Activated CD4-positive, alpha-beta memory T cell treated with anti-CD3 and anti-CD28 coated beads for 36 hours (primary cell): ENCODE data around the gene CD4. TPM values are rescaled to one million over a fixed set of nuclear protein-coding genes. Genes with fewer than 3 reads are reported as not detected.

Experiments
- CTCF ChIA-PET: fragments of 350-600 bp; sonication (Branson Sonifier 250); formaldehyde crosslinking; loops from one replicate; lab custom pipeline; 2021; ENCODE audit warnings: antibody characterized with exemption, inconsistent platforms; lab: Charles Lee
- POLR2A ChIA-PET: fragments of 350-600 bp; sonication (Branson Sonifier 250); formaldehyde crosslinking; loops from one replicate; lab custom pipeline; 2021; ENCODE audit warnings: antibody characterized with exemption; lab: Charles Lee
- DNase-seq: peaks from one replicate; pipeline ENCODE4 v3.0.0-alpha.2; 2020
- H3K27ac Mint-ChIP-seq: one replicate; pipeline ENCODE4 v1.8.0; 2021; ENCODE audit warnings: mixed read lengths
- H3K27me3 Mint-ChIP-seq: one replicate; pipeline ENCODE4 v1.8.0; 2021; ENCODE audit warnings: mixed read lengths
- H3K36me3 Mint-ChIP-seq: one replicate; pipeline ENCODE4 v1.8.0; 2021; ENCODE audit warnings: mixed read lengths
- H3K4me1 Mint-ChIP-seq: one replicate; pipeline ENCODE4 v1.8.0; 2021; ENCODE audit warnings: low read depth, mixed read lengths
- H3K4me3 Mint-ChIP-seq: one replicate; pipeline ENCODE4 v1.8.0; 2021; ENCODE audit warnings: mild to moderate bottlenecking, mixed read lengths
- H3K9me3 Mint-ChIP-seq: one replicate; pipeline ENCODE4 v1.8.0; 2021; ENCODE audit warnings: mixed read lengths
- intact Hi-C: fragments of 100-400 bp; cut with micrococcal nuclease; formaldehyde crosslinking; loops from one replicate; pipeline ENCODE4 v1.15.1; 2023
- total RNA-seq, 2 experiments: library from RNA; stranded (reverse); gene quantifications; one replicate each; pipeline ENCODE4 v1.2.3, GENCODE V29; 2021

Gene CD4
- total RNA-seq, 2 experiments from 2014 or later, result 290 to 300 TPM

GRCh38 chr12:6771509-6772330 is 17.6 kb upstream of the CD4 start:
- Mint-ChIP-seq H3K4me1 (peaks cover 62% of the 10 kb centered on the region), H3K9me3 (no peaks in the 10 kb centered on the region), H3K27me3 (peaks cover 13% of the 10 kb centered on the region), H3K4me3 (peak overlapping the region; percentile 86), H3K27ac (peak overlapping the region; percentile 84), H3K36me3 (peaks cover 41% of the 10 kb centered on the region)
- ChIA-PET POLR2A (interaction anchor here (0.6 to 3.7 kb wide), 6 partner anchors 9 to 156 kb away, joined by 3 to 12 read pairs (median 7); partner anchors contain the start of genes CD4 and TPI1), CTCF (interaction anchor here (0.6 to 3.7 kb wide), 8 partner anchors 9 to 201 kb away, joined by 3 to 24 read pairs (median 8); partner anchors contain the start of genes COPS7A, MLF2 and ZNF384)
- DNase-seq, result no peak
- intact Hi-C loops, result no loop called here

- Mint-ChIP-seq H3K27me3 (peaks cover 13% of the 10 kb centered on the region), H3K9me3 (no peaks in the 10 kb centered on the region), H3K4me1 (peaks cover 64% of the 10 kb centered on the region), H3K4me3 (peak within 1 kb of the TSS; percentile 86), H3K36me3 (peaks cover 42% of the 10 kb centered on the region), H3K27ac (peak within 1 kb of the TSS; percentile 84)
- peak; percentile 85 for DNase-seq
- intact Hi-C loops, result no loop called here
- CTCF ChIA-PET, result interaction anchor here (1.0 to 3.7 kb wide), 6 partner anchors 8 to 83 kb away, joined by 3 to 24 read pairs (median 8); partner anchors contain the start of genes COPS7A, MLF2 and ZNF384
- POLR2A ChIA-PET, result interaction anchor here (0.6 to 3.7 kb wide), 4 partner anchors 14 to 157 kb away, joined by 4 to 12 read pairs (median 7); partner anchors contain the start of gene CD4
These were observed 17.0 kb upstream of the CD4 start, which contains the start of gene LAG3 for GRCh38 chr12:6772331-6772695. LAG3 (plus strand) TSS chr12:6772520; CDS start chr12:6772853, 333 bp downstream.

GRCh38 chr12:6772726-6773589 is 16.4 kb upstream of the CD4 start:
- POLR2A ChIA-PET, result interaction anchor here (1.2 to 3.7 kb wide), 3 partner anchors 13 to 19 kb away, joined by 6 to 12 read pairs (median 7); partner anchors contain the start of gene MLF2
- H3K9me3 Mint-ChIP-seq, result no peaks in the 10 kb centered on the region
- H3K36me3 Mint-ChIP-seq, result peaks cover 44% of the 10 kb centered on the region
- intact Hi-C loops, result no loop called here
- peak overlapping the region; percentile 84 for H3K27ac Mint-ChIP-seq
- peaks cover 61% of the 10 kb centered on the region for H3K4me1 Mint-ChIP-seq
- CTCF ChIA-PET, result interaction anchor here (1.0 to 3.5 kb wide), 5 partner anchors 19 to 89 kb away, joined by 4 to 24 read pairs (median 5); partner anchors contain the start of genes COPS7A, MLF2 and ZNF384
- H3K4me3 Mint-ChIP-seq, result peak overlapping the region; percentile 86
- DNase-seq, result no peak
- peaks cover 9% of the 10 kb centered on the region for H3K27me3 Mint-ChIP-seq

DNA sequence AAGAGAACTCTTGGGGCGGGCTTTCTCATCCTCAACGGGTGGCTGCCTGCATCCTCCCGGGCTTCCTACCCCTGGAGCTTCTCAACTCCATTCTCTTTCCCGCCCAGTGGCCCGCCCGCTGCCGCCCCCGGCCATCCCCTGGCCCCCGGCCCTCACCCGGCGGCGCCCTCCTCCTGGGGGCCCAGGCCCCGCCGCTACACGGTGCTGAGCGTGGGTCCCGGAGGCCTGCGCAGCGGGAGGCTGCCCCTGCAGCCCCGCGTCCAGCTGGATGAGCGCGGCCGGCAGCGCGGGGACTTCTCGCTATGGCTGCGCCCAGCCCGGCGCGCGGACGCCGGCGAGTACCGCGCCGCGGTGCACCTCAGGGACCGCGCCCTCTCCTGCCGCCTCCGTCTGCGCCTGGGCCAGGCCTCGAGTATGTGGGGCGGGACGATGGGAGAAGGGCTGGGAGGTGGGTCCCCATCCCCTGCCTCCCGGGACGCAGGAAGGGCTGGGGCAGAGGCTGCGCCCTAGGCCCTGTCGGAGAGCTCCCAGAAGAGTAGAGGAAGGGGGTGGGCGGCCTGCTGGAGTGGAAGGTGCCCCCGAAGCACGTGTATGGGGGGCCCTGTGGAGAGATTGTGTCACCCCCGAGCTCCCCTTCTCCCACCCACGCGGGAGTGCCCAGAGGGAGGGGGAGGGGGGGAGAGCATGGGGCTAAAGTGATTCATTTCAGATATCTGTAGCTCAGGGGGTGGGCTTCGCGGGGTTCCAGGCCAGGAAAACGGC is 15.6 kb upstream of the CD4 start:
- H3K4me1 Mint-ChIP-seq, result peaks cover 62% of the 10 kb centered on the region
- peak; percentile 61 for DNase-seq
- peak overlapping the region; percentile 86 for H3K4me3 Mint-ChIP-seq
- ChIA-PET POLR2A (interaction anchor here (0.6 to 3.7 kb wide), 5 partner anchors 15 to 50 kb away, joined by 3 to 13 read pairs (median 7); partner anchors contain the start of genes CD4, COPS7A and MLF2), CTCF (interaction anchor here (1.0 to 5.2 kb wide), 6 partner anchors 7 to 89 kb away, joined by 3 to 51 read pairs (median 7); partner anchors contain the start of genes CD4, MLF2 and PTMS)
- H3K9me3 Mint-ChIP-seq, result no peaks in the 10 kb centered on the region
- intact Hi-C loops, result loop anchor here (2.0 kb wide), 1 partner anchor 17 kb away; no protein-coding TSS in a partner anchor
- peaks cover 51% of the 10 kb centered on the region for H3K36me3 Mint-ChIP-seq
- H3K27me3 Mint-ChIP-seq, result peaks cover 4% of the 10 kb centered on the region
- peak overlapping the region; percentile 84 for H3K27ac Mint-ChIP-seq

- Mint-ChIP-seq H3K9me3 (no peaks in the 10 kb centered on the region), H3K36me3 (peaks cover 54% of the 10 kb centered on the region), H3K27me3 (peaks cover 3% of the 10 kb centered on the region), H3K27ac (peak overlapping the region; percentile 80), H3K4me3 (peak overlapping the region; percentile 80), H3K4me1 (peaks cover 68% of the 10 kb centered on the region)
- ChIA-PET POLR2A (interaction anchor here (0.8 to 3.7 kb wide), 5 partner anchors 15 to 51 kb away, joined by 3 to 13 read pairs (median 7); partner anchors contain the start of genes CD4, COPS7A and MLF2), CTCF (interaction anchor here (1.0 to 5.2 kb wide), 7 partner anchors 8 to 90 kb away, joined by 3 to 51 read pairs (median 6); partner anchors contain the start of genes CD4, MLF2 and PTMS)
- peak; percentile 36 for DNase-seq
- intact Hi-C loops, result loop anchor here (2.0 kb wide), 1 partner anchor 16 kb away; no protein-coding TSS in a partner anchor
These were observed 14.7 kb upstream of the CD4 start for GRCh38 chr12:6774499-6775062.

DNA sequence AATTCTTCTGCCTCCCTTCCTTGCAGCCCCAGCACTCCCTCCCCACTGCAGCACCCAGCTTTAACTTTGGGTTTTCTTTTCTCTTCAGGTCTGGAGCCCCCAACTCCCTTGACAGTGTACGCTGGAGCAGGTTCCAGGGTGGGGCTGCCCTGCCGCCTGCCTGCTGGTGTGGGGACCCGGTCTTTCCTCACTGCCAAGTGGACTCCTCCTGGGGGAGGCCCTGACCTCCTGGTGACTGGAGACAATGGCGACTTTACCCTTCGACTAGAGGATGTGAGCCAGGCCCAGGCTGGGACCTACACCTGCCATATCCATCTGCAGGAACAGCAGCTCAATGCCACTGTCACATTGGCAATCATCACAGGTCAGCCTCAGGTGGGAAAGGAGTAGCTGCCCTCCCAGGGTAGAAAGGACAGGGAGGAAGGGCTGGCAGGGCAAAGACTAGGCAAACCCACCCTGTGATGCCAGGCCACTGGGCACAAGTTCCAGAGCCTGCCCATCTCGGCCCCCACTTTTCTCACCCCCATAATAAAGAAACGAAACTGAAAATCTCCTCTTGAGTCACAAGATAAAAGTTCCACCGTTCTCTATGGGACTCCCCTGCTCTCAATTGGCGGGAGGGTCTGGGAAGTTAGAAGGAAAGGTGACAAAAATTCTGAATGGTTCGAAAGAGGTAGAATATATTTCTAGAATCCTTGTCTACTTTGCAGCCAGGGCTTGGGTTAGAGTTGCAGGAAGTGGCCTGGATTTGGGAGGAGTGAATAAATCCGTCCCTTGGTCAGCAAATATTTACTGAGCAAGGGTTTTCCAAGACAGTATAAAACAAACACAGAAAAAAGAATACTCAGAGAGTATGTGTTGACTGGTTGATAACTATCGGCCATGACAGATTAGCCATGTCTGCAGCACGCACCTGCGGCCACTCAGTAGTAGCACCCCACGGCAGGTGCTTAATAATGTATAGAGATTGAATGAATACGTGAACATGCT is 13.8 kb upstream of the CD4 start:
- ChIA-PET CTCF (interaction anchor here (1.0 to 5.2 kb wide), 5 partner anchors 9 to 22 kb away, joined by 3 to 51 read pairs (median 8); partner anchors contain the start of genes CD4, MLF2 and PTMS), POLR2A (interaction anchor here (1.4 to 3.7 kb wide), 3 partner anchors 14 to 22 kb away, joined by 5 to 13 read pairs (median 12); partner anchors contain the start of genes CD4 and MLF2)
- intact Hi-C loops, result loop anchor here (2.0 kb wide), 1 partner anchor 15 kb away; no protein-coding TSS in a partner anchor
- peaks cover 52% of the 10 kb centered on the region for H3K36me3 Mint-ChIP-seq
- peak overlapping the region; percentile 80 for H3K27ac Mint-ChIP-seq
- peaks cover 76% of the 10 kb centered on the region for H3K4me1 Mint-ChIP-seq
- peak overlapping the region; percentile 80 for H3K4me3 Mint-ChIP-seq
- no peaks in the 10 kb centered on the region for H3K9me3 Mint-ChIP-seq
- peaks cover 3% of the 10 kb centered on the region for H3K27me3 Mint-ChIP-seq
- peak; percentile 22 for DNase-seq

GRCh38 chr12:6777386-6777785 is 11.9 kb upstream of the CD4 start:
- DNase-seq, result no peak
- intact Hi-C loops, result no loop called here
- Mint-ChIP-seq H3K27ac (no peak overlapping the region), H3K4me1 (peaks cover 69% of the 10 kb centered on the region), H3K36me3 (peaks cover 49% of the 10 kb centered on the region), H3K4me3 (no peak overlapping the region), H3K27me3 (peaks cover 3% of the 10 kb centered on the region), H3K9me3 (no peaks in the 10 kb centered on the region)
- ChIA-PET CTCF (interaction anchor here (0.6 to 5.2 kb wide), 5 partner anchors 11 to 182 kb away, joined by 3 to 72 read pairs (median 3); partner anchors contain the start of genes MLF2 and PTMS), POLR2A (interaction anchor here (0.7 to 1.0 kb wide), 3 partner anchors 9 to 84 kb away, joined by 3 to 6 read pairs (median 3); partner anchors contain the start of gene PTMS)

DNA sequence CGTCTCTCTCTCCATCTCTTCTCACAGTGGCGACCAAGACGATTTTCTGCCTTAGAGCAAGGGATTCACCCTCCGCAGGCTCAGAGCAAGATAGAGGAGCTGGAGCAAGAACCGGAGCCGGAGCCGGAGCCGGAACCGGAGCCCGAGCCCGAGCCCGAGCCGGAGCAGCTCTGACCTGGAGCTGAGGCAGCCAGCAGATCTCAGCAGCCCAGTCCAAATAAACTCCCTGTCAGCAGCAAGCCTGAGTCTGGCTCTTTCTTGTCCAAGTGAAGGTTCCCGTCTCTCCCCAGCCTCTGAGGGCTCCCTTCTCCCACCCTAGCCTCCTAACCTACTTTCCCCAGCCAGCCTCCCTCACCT is 11.1 kb upstream of the CD4 start:
- peaks cover 73% of the 10 kb centered on the region for H3K4me1 Mint-ChIP-seq
- DNase-seq, result no peak
- intact Hi-C loops, result no loop called here
- H3K27ac Mint-ChIP-seq, result peak overlapping the region; percentile 46
- ChIA-PET CTCF (interaction anchor here (0.6 to 5.2 kb wide), 21 partner anchors 9 to 179 kb away, joined by 3 to 72 read pairs (median 4); partner anchors contain the start of genes CD4, MLF2, PTMS and ZNF384), POLR2A (interaction anchor here (0.6 to 1.8 kb wide), 5 partner anchors 11 to 146 kb away, joined by 3 to 19 read pairs (median 5); partner anchors contain the start of genes CD4, MLF2 and PTMS)
- H3K36me3 Mint-ChIP-seq, result peaks cover 47% of the 10 kb centered on the region
- H3K9me3 Mint-ChIP-seq, result no peaks in the 10 kb centered on the region
- peak overlapping the region; percentile 67 for H3K4me3 Mint-ChIP-seq
- H3K27me3 Mint-ChIP-seq, result peaks cover 2% of the 10 kb centered on the region
